KMS-11 (cell line): ENCODE measurements around the gene SLC6A18.

ENCODE experiments used
- H2AFZ ChIP-seq: fragments of 200-600 bp; sonication (generic); 2 replicates; pipeline ENCODE4 v1.6.1; 2016; ENCODE audit warnings: antibody characterized with exemption, mixed run types, low read depth
- H3K27ac ChIP-seq: fragments of 200-600 bp; sonication (generic); 2 replicates; pipeline ENCODE4 v1.6.1; 2016; ENCODE audit warnings: mild to moderate bottlenecking, mixed run types
- H3K27me3 ChIP-seq: fragments of 200-600 bp; sonication (generic); 2 replicates; pipeline ENCODE4 v1.6.1; 2017; ENCODE audit warnings: mild to moderate bottlenecking, low read depth, mixed run types, moderate library complexity; ENCODE audit not compliant: insufficient read depth
- H3K36me3 ChIP-seq: fragments of 200-600 bp; sonication (generic); 2 replicates; pipeline ENCODE4 v1.6.1; 2017; ENCODE audit warnings: mild to moderate bottlenecking, mixed run types; ENCODE audit not compliant: insufficient read depth
- H3K4me1 ChIP-seq: fragments of 200-600 bp; sonication (generic); 2 replicates; pipeline ENCODE4 v1.6.1; 2016; ENCODE audit warnings: mild to moderate bottlenecking, low read depth, mixed run types; ENCODE audit not compliant: poor library complexity, severe bottlenecking
- H3K4me2 ChIP-seq: fragments of 200-600 bp; sonication (generic); 2 replicates; pipeline ENCODE4 v1.7.0; 2016; ENCODE audit warnings: mild to moderate bottlenecking, mixed run types
- H3K4me3 ChIP-seq: fragments of 200-600 bp; sonication (generic); IDR thresholded peaks from 2 replicates; pipeline ENCODE4 v1.6.1; 2017; ENCODE audit warnings: low read depth, low read length, mixed read lengths; ENCODE audit not compliant: insufficient read depth
- H3K79me2 ChIP-seq: fragments of 200-600 bp; sonication (generic); 2 replicates; pipeline ENCODE4 v1.6.1; 2016; ENCODE audit warnings: low read depth, mixed run types; ENCODE audit not compliant: insufficient read depth
- H3K9ac ChIP-seq: fragments of 200-600 bp; sonication (generic); 2 replicates; pipeline ENCODE4 v1.6.1; 2016; ENCODE audit warnings: mild to moderate bottlenecking, mixed run types
- H4K20me1 ChIP-seq: fragments of 200-600 bp; sonication (generic); 2 replicates; pipeline ENCODE4 v1.6.1; 2016; ENCODE audit warnings: mild to moderate bottlenecking, mixed run types; ENCODE audit not compliant: insufficient read depth
- CTCF ChIP-seq: fragments of 200-600 bp; sonication (generic); conservative IDR thresholded peaks from 2 replicates; pipeline ENCODE4 v1.6.1; 2017; ENCODE audit warnings: low read depth, mild to moderate bottlenecking, antibody characterized with exemption, low read length, moderate library complexity, mixed read lengths

The SLC6A18 gene

GRCh38 chr5:1277331-1277730 lies 52.1 kb downstream of the SLC6A18 start:
- Histone ChIP-seq H3K79me2 (no peaks in the 10 kb centered on the region), H4K20me1 (no peaks in the 10 kb centered on the region), H3K9ac (no peak overlapping the region), H3K27me3 (no peaks in the 10 kb centered on the region), H2AFZ (no peak overlapping the region), H3K4me3 (no peak overlapping the region), H3K36me3 (0 out of 2 replicates have a peak, but pooled peaks cover 4% of the 10 kb centered on the region), H3K4me1 (no peaks in the 10 kb centered on the region), H3K27ac (no peak overlapping the region), H3K4me2 (no peak overlapping the region)
- TF ChIP-seq CTCF, result no peak

GRCh38 chr5:1277781-1278180 lies 52.6 kb downstream of the SLC6A18 start:
- H3K27ac ChIP-seq, result no peak overlapping the region
- no peak overlapping the region for H3K4me3 ChIP-seq
- H2AFZ ChIP-seq, result no peak overlapping the region
- no peaks in the 10 kb centered on the region for H3K79me2 ChIP-seq
- H3K27me3 ChIP-seq, result no peaks in the 10 kb centered on the region
- H4K20me1 ChIP-seq, result no peaks in the 10 kb centered on the region
- 0 out of 2 replicates have a peak, but pooled peaks cover 4% of the 10 kb centered on the region for H3K36me3 ChIP-seq
- no peak overlapping the region for H3K4me2 ChIP-seq
- no peaks in the 10 kb centered on the region for H3K4me1 ChIP-seq
- H3K9ac ChIP-seq, result no peak overlapping the region
- TF ChIP-seq CTCF, result no peak

- Histone ChIP-seq H3K9ac (no peak overlapping the region), H3K4me3 (no peak overlapping the region), H3K27me3 (no peaks in the 10 kb centered on the region), H3K36me3 (0 out of 2 replicates have a peak, but pooled peaks cover 4% of the 10 kb centered on the region), H4K20me1 (no peaks in the 10 kb centered on the region), H3K4me2 (no peak overlapping the region), H3K27ac (no peak overlapping the region), H3K4me1 (no peaks in the 10 kb centered on the region), H2AFZ (no peak overlapping the region), H3K79me2 (no peaks in the 10 kb centered on the region)
- no peak for TF ChIP-seq CTCF
These were observed 53.0 kb downstream of the SLC6A18 start for GRCh38 chr5:1278216-1278615.

GRCh38 chr5:1278656-1279442 lies 53.7 kb downstream of the SLC6A18 start:
- no peak for TF ChIP-seq CTCF
- Histone ChIP-seq H4K20me1 (no peaks in the 10 kb centered on the region), H3K79me2 (no peaks in the 10 kb centered on the region), H3K4me3 (no peak overlapping the region), H2AFZ (no peak overlapping the region), H3K4me1 (no peaks in the 10 kb centered on the region), H3K36me3 (0 out of 2 replicates have a peak, but pooled peaks cover 4% of the 10 kb centered on the region), H3K27me3 (no peaks in the 10 kb centered on the region), H3K4me2 (no peak overlapping the region), H3K9ac (no peak overlapping the region), H3K27ac (no peak overlapping the region)
